ENCODE results near the gene AGO4.
"Not testable (repeated sequence)": the region's sequence is repeated elsewhere in the genome, so short reads cannot be mapped to it uniquely, and the experiment has no call there.

The AGO4 gene

GRCh38 chr1:35866991-35867390 is 59.2 kb downstream of the AGO4 start:
- H3K4me3 ChIP-seq (ENCODE audit: low read depth in 1 of 2, low read length in 1 of 2): peak overlapping the region in 1 of 2 experiments; percentile 23
- H3K27ac ChIP-seq: peak overlapping the region; percentile 58
- peaks cover 39% of the 10 kb centered on the region in 2 experiments for H3K4me1 ChIP-seq (ENCODE audit: control insufficient read depth in 1 of 2, insufficient read depth in 1 of 2, low read depth in 1 of 2, low read length in 1 of 2)
- no peaks in the 10 kb centered on the region for H3K27me3 ChIP-seq
- no peaks in the 10 kb centered on the region for H3K9me3 ChIP-seq
- TF ChIP-seq CTCF (IDR thresholded peaks at IDR 0.05): no peak
- no peaks in the 10 kb centered on the region for H3K36me3 ChIP-seq

DNA sequence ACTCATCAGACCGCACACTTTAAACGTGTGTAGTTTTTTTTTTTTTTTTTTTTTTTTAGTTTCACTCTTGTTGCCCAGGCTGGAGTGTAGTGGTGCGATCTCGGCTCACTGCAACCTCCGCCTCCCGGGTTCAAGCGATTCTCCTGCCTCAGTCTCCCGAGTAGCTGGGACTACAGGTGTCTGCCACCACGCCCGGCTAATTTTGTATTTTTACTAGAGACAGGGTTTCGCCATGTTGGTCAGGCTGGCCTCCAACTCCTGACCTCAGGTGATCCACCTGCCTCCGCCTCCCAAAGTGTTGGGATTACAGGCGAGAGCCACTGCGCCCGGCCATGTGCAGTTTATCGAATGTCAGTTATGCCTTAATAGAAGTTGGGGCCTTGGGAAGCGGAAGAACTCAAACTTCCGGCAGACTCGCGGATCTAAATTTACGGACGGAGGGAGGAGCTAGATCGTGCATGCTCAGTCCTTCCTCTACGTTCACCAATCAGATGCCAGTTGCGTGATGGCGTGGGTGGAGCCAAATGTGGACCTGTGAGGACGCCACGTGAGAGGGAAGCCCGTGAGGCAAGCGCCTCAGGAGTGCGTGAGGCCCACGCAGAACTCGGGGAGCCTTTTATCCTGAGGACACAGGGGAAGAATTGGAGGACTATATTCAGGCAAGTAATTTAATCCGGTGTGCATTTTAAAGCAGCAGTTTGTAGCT is 61.6 kb downstream of the AGO4 start:
- not testable (repeated sequence) for H3K27me3 ChIP-seq; H3K27ac ChIP-seq; H3K4me3 ChIP-seq (ENCODE audit: low read depth in 1 of 2, low read length in 1 of 2); H3K36me3 ChIP-seq; H3K9me3 ChIP-seq
- peaks cover 30 to 31% of the 10 kb centered on the region in 2 experiments for H3K4me1 ChIP-seq (ENCODE audit: control insufficient read depth in 1 of 2, insufficient read depth in 1 of 2, low read depth in 1 of 2, low read length in 1 of 2)

DNA sequence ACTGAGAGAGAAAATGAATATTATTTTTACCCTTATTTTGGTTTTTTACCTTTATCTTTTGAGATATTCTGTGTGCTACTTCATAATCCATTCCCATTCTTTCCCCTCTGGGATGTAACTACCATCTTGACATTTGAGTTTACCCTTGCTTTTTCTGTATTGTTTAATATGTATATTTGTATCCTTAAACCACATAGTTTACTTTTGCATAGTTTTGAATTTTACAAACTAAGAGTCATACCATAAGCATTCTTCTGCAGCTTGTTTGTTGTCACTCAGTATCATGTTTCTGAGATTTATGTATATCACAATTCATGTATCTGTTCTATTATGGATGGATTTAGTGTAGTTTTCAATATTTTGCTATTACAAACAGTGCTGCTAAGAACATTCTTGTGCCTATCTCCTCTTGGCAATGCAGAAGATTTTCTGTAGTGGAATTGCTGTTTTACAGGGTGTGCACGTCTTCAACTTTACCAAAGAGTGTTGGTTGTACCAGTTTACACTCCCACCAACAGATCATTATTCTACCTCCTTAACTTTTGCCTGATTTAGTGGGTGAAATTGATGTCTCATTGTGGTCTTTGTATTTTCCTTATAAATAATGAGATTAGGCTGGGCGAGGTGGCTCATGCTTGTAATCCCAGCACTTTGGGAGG is 63.0 kb downstream of the AGO4 start:
- TF ChIP-seq CTCF (IDR thresholded peaks at IDR 0.05): no peak
- H3K4me3 ChIP-seq (ENCODE audit: low read depth in 1 of 2, low read length in 1 of 2): no peak overlapping the region

GRCh38 chr1:35873243-35873750 is 65.5 kb downstream of the AGO4 start:
- no peaks in the 10 kb centered on the region for H3K4me1 ChIP-seq (ENCODE audit: control insufficient read depth in 1 of 2, insufficient read depth in 1 of 2, low read depth in 1 of 2, low read length in 1 of 2)
- no peaks in the 10 kb centered on the region for H3K36me3 ChIP-seq
- TF ChIP-seq CTCF (IDR thresholded peaks at IDR 0.05): no peak
- no peaks in the 10 kb centered on the region for H3K27me3 ChIP-seq
- H3K4me3 ChIP-seq (ENCODE audit: low read depth in 1 of 2, low read length in 1 of 2): no peak overlapping the region
- no peak overlapping the region for H3K27ac ChIP-seq
- no peaks in the 10 kb centered on the region for H3K9me3 ChIP-seq

More for the DNA sequence above, 63.0 kb downstream of the AGO4 start:
- no peaks in the 10 kb centered on the region for H3K27me3 ChIP-seq
- peaks cover 17% of the 10 kb centered on the region in 2 experiments for H3K4me1 ChIP-seq (ENCODE audit: control insufficient read depth in 1 of 2, insufficient read depth in 1 of 2, low read depth in 1 of 2, low read length in 1 of 2)
- H3K27ac ChIP-seq: no peak overlapping the region
- H3K36me3 ChIP-seq: no peaks in the 10 kb centered on the region
- no peaks in the 10 kb centered on the region for H3K9me3 ChIP-seq

DNA sequence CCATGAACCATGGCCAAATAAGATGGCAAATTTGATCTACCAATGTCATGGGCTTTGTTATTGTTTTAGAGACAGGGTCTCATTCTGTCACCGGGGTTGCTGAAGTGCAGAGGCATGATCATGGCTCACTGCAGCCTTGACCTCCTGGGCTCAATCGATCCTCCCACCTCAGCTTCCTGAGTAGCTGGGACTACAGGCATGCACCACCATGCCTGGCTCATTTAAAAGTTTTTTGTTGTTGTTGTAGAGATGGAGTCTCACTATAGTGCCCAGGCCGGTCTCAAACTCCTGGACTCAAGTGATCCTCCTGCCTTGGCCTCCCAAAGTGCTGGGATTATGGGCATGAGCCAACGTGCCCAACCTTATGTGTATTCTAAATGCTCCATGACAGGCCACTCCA is 66.3 kb downstream of the AGO4 start:
- H3K36me3 ChIP-seq; H3K4me3 ChIP-seq (ENCODE audit: low read depth in 1 of 2, low read length in 1 of 2); H3K4me1 ChIP-seq (ENCODE audit: control insufficient read depth in 1 of 2, insufficient read depth in 1 of 2, low read depth in 1 of 2, low read length in 1 of 2); H3K9me3 ChIP-seq; H3K27me3 ChIP-seq; H3K27ac ChIP-seq: not testable (repeated sequence)

DNA sequence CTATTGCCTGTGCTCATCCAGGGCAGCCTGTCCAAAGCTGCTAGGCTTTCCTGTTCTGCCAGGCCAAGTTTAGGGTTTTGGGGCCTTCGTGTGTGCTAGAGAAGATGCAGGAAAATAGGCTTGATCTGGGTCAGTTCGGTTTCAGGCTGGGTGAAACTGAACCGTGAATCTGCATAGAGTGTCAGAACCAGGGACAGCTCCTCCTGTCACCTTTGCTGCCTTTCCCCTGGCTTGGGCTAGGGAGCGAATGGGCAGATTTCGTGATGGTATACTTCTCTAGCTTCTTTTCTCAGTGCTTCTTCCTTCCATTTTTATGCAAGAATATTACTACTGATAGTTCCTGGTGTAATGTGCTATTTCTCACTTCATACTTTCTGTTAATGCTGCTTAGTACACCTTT is 69.2 kb downstream of the AGO4 start:
- Histone ChIP-seq H3K4me1 (ENCODE audit: control insufficient read depth in 1 of 2, insufficient read depth in 1 of 2, low read depth in 1 of 2, low read length in 1 of 2) (no peaks in the 10 kb centered on the region), H3K27me3 (no peaks in the 10 kb centered on the region), H3K9me3 (no peaks in the 10 kb centered on the region), H3K27ac (no peak overlapping the region), H3K36me3 (no peaks in the 10 kb centered on the region), H3K4me3 (ENCODE audit: low read depth in 1 of 2, low read length in 1 of 2) (no peak overlapping the region)
- no peak for TF ChIP-seq CTCF (IDR thresholded peaks at IDR 0.05)
